HuH-7.5 (cell line): ENCODE data around the gene RNU6-9.

ENCODE experiments used
- DNase-seq: peaks from one replicate; pipeline ENCODE4 v3.0.0; 2011; ENCODE audit warnings: low spot score

RNU6-9 gene

DNA sequence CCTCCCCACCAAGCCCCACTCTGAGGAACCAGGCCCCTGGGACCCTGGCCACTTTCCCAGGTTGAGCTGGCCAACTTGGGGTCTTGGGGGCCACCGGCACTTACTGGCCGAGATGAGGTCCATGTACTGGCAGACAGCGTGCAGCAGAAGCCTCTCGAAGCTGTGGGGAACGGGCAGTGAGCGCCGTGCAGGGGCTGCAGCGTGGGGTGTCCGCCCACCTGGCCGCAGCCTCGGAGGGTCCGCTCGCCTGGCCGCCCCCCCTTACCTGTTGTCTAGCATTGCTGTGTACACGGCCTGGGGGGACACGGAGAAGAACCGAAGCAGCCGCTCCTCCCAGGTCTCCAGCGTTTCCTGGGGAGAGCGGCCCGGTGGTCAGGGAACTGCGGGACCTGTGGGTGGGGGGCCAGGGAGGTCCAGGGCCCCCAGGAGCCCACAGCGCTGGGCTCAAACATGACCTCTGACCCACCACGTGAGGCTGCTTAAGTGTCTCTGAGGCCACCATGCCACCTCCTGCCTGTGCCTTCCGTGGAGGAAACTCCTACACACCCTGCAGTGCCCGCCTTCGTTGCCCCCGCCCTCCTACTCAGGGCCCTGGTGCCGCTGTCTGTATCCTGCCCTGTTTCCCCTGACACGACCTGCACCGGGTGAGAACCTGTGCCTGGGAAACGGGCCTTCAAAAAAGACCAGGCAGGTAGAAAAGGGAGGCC is 6.2 kb downstream of the RNU6-9 start:
- DNase-seq: no peak

DNA sequence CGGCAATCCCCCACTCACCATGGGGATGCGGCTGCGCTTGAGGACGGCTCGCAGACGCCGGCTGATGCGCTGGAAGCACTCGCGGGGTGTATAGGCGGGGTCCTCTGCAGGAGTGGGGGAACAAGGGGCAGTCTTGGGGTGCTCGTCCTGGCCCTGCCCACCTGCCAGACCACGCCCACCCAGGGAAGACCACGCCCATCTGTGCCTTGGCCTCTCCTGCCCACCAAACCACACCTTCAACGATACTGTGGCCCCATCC is 6.7 kb downstream of the RNU6-9 start:
- no peak for DNase-seq

DNA sequence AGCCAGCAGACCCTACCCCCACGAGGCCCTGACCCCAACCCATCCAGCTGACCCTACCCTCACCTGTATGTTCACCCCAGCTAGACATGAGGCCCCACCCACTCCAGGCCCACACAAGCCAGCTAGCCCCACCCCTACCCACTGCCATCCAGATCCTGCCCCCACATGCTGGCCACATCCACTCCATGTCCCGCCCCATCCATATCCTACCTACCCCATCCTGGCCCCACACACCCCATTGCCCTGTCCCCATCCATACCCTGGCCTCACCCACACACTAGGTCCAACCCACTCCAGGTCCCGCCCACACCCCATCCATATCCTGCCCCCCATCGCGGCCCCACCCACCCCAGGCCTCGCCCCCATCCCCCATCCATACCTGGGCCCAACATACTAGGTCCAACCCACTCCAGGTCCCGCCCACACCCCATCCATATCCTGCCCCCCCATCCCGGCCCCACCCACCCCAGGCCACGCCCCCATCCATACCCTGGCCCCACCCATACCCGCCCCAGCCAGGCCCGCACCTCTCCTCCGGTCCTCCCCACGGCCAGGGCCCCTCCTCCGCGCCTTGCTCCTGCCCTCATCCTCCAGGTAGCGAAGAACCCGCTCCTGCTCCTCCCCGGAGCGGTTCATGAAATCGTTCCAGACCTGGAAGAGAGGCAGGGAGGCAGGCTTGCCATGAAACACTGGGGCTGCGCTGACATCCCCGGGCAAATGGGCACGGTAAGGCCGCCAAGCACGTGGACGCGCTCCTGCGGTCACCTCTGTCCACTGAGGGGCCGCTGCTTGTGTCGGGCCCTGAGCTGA is 7.2 kb downstream of the RNU6-9 start:
- no peak for DNase-seq

DNA sequence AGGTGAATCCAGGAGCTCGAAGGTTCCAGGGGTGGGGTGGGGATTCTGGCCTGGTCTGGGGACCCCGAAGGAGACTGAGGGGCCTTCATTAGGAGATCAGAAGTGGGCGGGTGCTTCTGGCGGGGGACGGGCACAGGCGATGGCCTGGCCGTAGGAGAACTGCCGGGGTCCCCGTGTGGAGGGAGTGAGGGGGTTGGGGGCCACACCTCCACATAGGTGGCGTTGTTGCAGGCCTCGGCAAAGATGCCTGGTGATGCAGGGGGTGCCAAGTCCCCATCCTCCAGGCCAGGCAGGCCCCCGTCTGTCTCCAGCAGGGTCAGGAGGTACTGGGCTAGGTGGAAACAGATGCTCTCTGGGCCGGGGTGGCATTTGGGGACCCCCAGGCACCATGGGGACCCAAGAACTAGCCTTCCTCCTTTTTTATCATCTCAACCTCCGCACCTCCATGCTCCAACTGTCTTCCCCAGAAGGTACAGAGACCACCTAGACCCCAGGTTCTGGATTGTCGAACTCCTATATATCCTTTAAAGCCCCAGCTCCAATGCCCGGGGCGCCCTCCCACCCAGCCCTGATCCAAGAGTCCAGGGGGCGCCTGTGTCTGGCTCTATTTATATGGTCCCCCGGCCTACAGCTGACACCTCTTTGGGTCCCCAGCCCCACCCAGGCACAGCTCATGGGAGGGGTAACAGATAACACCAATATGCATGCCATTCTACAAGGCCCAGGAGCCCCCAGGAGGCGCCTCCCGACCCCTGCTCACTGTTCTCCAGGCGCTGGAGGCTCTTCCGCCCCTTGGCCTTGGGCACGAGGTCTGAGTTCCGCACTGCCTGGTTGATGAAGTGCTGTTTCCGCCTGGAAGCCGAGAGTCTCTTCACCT is 8.2 kb downstream of the RNU6-9 start:
- no peak for DNase-seq

DNA sequence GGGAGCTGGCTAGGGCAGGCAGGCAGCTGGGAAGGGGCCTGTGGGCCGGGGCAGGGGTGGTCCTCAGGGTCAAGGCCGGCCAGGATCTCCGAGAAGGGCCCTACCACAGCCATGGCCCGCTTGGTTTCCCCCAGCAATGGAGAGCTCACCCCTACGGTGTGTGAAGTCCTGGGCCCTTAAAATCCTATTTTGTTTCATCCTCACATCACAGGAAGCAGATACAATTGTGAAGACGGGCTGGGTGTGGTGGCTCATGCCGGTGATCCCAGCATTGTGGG is 8.7 kb downstream of the RNU6-9 start:
- no peak for DNase-seq

DNA sequence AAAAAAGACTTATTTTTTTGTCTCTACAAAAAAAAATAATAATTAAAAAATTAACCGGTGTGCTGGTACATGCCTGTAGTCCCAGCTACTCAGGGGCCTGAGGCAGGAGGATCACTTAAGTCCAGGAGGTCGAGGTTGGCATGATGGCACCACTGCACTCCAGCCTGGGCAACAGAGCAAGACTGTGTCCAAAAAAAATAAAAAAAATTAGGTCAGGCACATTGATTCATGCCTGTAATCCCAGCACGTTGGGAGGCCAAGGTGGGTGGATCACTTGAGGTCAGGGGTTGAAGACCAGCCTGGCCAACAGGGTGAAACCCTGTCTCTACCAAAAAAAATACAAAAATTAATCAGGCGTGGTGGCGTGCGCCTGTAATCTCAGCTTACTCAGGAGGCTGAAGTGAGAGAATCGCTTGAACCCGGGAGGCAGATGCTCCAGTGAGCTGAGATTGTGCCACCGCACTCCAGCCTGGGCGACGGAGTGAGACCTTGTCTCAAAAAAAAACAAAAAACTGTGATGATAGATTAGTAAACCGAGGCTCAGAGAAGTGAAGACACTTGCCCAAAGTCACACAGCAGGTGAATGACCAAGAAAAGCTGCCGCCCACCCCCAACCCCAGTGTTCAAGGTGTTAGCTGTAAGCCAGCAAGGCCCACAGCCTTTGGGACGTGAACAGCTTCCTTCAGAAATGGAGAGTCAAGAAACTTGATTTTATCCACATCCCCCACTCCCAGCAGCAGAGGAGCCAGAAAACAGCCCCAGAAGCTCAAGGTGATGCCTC is 9.4 kb downstream of the RNU6-9 start:
- no peak for DNase-seq

DNA sequence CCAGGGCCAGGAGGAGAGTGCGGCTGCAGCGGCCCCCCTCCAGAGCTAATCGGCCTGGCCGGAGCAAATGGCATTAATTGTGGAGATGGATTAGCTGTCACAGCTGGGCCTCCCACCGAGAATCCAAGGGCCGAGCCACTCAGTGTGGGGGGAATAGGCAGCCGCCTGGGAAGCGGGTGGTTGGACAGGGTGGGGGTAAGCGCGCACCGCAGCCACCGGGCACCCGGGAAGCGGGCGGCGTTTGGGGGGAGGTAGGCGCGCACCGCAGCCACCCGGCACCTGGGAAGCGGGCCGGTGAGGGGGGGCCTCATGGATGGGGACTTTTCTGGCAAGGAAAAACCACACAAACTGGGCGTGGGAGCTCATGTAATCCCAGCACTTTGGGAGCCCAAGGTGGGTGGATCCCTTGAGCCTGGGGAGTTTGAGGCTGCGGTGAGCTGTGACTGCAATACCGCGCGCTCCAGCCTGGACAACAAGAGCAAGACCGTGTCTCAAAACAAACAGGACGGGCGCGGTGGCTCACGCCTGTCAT is 10.0 kb downstream of the RNU6-9 start:
- DNase-seq: no peak

DNA sequence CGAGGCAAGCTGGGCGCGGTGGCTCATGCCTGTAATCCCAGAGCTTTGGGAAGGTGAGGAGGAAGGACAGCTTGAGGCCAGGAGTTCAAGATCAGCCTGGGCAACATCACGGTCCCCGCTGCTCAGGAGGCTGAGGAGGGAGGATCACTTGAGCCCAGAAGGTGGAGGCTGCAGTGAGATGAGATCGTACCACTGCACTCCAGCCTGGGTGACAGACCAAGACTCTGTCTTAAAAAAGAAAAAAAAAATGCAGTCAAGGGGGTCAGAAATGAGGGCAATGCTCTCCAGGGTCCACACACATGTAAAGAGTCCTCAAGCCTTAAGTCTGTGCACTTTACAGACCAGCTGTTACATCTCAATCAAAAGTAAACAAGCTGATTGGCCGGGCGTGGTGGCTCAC is 11.3 kb downstream of the RNU6-9 start:
- no peak for DNase-seq

DNA sequence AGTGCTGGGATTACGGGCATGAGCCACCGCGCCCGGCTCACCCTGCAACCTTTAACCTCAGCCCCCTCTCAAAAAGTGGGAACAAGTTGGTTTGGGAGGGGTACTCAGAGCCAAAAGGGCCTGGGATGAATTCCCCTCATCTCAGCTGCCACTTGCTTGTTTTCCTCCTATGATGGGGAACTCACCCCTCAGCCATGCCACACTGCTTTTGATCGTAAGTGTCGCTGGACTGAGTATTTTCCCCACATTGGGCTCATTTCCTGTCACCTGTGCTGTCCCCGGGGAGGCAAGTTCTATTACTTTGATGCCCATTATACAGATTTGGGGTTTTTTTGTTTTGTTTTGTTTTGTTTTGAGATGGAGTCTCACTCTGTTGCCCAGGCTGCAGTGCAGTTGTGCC is 13.2 kb downstream of the RNU6-9 start:
- DNase-seq: no peak

DNA sequence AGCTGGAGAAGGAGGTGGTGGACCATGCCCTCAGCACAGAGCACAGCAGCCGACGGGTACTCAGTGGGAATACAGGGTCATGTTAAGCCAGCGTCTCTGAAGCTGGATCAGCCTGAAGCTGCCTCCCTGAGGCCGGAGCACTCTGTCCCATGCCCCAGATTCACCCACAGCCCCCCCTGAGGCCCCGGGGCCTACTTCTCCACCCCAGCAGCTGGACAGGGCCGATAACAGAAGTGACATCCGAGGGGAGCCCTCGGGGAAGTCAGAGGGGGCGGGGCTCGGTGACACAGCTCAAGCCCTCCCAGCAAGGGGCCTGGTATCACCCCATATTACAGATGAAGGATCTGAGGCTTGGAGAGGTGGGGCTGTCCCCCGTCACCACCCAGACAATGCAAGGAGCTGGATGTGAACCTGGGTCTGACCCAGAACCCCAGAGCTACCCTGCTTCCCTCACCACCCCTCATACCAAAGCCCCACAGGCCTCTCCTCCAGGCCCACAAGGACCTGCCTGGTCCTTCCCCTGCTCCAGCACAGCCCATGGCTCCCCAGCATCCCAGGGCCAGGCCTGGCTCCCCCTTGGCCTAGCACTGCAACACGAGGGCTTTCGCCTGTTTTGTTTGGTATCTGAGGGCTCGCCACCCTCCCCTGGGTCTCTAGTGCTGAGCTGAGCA is 14.0 kb downstream of the RNU6-9 start:
- no peak for DNase-seq

DNA sequence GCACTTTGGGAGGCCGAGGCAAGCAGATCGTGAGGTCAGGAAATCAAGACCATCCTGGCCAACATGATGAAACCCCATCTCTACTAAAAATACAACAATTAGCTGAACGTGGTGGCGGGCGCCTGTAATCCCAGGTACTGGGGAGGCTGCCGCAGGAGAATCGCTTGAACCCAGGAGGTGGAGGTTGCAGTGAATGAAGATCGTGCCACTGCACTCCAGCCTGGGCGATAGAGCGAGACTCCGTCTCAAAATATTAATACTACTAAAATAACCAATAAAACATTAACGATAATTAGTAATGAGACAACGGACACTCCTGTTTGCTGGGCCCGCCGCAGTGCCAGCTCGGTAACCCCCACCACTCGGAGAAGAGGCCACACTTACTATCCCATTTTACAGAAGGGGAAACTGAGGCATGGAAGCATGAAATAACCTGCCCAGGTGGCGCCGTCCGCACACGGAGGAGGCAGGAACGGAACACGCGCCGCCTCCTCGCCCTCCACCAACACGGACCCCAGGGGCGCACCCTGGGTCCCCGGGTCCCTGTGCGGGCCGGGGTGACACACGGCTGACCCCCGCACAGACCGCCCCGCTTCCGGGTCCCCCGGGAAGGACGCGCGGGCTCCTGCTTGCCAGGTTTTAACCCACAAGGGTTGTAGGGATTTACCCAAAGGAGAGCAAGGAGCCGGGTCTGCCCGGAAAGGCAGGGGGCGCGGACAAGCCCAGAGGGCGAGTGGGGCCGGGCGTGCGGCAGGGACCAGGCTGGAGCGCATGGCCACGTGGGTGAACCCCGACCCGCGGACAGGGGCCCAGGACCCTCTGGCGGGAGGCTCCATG is 18.1 kb downstream of the RNU6-9 start:
- no peak for DNase-seq

DNA sequence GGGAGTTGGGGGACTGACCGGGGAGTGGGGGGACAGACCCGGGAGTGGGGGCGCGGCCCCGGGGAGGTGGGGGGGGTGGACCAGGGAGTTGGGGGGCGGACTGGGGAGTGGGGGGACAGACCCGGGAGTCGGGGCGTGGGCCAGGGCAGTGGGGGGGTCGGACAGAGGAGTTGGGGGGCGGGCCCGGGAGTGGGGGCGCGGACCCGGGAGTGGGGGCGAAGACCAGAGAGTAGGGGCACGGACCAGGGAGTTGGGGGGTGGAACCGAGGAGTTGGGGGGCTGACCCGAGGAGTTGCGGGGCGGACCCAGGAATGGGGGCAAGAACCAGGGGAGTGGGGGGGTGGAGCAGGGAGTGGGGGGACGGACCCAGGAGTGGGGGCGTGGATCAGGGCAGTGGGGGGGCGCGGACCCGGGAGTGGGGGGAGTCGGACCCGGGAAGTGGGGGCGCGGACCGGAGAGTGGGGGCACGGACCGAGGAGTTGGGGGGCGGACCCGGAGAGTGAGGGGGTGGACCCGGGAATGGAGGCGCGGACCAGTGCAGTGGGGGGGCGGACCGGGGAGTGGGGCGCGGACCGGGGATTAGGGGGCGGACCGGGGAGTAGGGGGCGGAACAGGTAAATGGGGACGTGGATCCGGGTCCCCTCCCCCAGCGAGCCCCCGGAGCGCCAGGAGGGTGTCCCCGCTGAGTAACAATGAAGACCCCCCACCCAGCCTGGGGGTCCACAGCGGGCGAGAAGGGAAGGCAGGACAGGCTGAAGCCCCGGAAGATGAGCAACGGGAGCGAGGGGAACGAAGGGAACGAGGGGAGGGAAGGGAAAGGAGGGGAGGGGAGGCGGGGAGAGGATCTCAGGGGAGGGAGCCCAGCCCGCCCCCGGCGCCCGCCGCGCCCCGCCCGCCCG is 19.1 kb downstream of the RNU6-9 start:
- peak; percentile 89 for DNase-seq

DNA sequence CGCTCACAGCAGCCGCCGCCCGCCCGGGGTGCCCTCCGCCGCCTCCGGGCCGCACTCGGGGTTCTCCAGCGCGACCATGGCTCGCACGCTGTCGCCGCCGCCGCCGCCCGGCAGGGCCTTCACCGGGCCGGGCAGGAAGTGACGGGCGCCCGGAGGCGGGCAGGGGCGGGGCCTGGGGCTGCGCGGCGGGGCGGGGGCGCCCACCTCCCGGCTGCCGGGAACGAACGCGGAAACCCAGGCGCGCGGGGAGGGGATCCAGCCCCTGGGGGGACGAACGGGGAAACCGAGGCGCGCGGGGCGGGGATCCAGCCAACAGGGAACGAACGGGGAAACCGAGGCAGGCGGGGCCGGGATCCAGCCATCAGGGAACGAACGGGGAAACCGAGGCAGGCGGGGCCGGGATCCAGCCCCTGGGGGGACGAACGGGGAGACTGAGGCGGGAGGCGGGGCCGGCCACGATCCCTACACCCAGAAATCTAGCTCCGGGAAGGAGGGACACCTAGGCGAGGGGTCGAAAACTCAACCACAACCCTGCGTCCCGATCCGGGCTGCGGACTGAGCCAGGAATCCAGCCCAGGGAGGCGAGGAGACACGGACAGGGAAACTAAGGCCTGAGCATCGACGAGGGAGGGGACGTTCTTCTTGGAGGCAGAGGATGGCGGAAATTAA is 19.9 kb downstream of the RNU6-9 start, which contains the start of gene R3HDM4:
TSS of gene R3HDM4 (minus strand) at position 140 of the 669 bp plus-strand sequence. CDS start at position 78, 62 bp downstream.
- peak; percentile 94 for DNase-seq

DNA sequence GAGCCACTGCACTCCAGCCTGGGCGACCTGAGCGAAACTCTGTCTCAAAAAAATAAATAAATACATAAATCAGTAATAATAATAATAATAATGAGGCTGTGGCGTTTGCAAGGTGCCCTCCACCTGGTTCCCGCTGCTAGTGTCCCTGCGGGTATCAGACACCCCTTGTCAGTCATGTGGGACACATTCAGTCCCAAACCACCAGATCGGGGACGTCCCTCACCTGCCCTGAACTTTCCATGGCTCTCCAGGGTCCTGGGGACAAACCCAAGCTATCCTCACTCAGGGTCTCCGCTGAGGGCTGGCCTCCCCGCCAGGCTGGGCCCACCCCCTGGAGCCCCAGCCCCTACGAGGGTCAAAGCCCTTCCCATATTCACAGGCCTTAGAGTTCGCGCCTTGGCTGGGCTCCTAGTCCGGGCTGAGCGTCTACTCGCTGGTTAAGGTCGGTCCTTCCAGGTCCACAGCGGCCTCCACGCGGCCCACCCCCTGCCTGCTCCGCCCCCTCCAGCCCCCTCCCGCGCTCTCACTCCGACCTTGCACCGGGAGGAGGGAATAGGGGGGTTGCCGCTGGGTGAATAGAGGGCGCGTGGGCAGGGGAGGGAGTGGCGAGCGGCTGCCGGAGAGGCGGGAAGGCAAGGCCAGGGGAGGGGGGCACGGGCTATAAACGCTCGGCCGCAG is 23.5 kb downstream of the RNU6-9 start:
- no peak for DNase-seq

DNA sequence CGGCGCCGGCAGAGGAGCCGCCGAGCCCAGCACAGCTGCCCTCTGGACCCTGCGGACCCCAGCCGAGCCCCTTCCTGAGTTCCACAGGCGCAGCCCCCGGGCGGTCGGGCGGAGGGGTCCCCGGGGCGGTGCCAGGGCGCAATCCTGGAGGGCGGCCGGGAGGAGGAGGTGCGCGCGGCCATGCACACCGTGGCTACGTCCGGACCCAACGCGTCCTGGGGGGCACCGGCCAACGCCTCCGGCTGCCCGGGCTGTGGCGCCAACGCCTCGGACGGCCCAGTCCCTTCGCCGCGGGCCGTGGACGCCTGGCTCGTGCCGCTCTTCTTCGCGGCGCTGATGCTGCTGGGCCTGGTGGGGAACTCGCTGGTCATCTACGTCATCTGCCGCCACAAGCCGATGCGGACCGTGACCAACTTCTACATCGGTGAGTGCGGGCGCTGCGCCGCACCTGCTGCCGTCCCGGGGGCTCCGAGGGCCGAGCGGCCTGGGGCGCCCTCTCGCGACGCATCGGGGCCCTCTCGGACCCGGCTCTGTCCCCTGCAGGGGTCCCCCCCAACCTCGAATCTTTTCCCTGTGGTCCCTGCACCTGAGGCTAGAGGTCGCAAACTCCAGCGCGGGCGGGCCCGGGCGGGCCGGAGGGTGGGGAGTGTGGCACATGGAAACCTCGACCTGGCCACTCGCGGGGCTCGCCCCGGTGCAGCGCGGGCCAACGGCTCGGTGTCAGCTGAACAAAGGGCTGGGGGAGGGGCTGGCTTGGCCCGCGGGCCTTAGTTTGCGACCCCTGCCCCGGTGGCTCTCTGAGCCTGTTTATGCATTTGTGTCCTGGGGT is 24.3 kb downstream of the RNU6-9 start, which contains the start of gene KISS1R:
TSS of gene KISS1R (plus strand) at position 11 of the 829 bp plus-strand sequence. CDS start at position 181, 170 bp downstream.
- peak; percentile 94 for DNase-seq

DNA sequence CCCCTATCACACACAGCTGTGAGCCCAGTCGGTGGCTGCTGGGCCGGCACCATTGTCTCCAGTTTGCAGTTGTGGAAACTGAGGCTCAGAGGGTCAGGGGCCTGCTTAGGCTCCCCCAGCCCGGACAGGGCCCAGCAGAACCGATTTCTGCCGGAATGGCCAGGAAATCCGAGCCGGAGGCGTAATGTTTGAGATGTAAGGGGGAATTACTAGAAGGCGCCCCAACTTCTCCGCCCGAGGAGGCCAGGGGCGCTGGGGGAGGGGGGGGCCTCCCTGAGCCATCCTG is 24.8 kb downstream of the RNU6-9 start:
- no peak for DNase-seq

DNA sequence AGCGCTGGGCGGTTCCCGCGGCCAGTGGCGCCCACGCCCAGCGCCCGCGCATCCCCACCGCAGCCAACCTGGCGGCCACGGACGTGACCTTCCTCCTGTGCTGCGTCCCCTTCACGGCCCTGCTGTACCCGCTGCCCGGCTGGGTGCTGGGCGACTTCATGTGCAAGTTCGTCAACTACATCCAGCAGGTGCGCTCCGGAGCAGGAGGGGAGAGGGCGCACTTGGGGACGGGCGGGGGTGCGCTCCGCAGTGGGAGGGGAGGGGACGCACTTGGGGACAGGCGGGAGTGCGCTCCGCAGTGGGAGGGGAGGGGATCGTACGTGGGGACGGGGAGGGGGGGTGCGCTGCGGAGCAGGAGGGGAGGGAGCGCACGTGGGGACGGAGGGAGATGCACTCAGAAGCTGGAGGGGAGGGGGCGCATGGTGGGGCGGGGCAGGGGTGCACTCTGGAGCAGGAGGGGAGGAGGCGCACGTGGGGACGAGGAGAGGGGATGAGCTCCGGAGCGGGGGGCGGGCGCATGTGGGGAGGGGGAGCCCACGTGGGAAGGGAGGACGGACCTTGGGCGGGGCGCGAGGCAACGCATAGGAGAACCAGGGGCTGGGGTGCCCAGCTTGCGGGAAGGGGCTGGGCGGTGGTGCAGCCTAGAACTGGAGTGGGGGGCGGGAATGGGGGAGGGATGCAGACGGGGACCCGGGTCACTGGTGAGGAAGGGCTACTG is 25.4 kb downstream of the RNU6-9 start:
- no peak for DNase-seq
